Esophagus muscularis mucosa (tissue), 3 donors: Measurements from ENCODE around the gene ZBTB7C.

Source experiments
- POLR2A ChIP-seq: fragments of 450-650 bp; IDR thresholded peaks from one replicate; pipeline ENCODE4 v1.6.1; 2017; ENCODE audit warnings: antibody characterized with exemption, moderate library complexity, mild to moderate bottlenecking, low read depth
- POLR2AphosphoS5 ChIP-seq, 2 donors: sonication (generic); formaldehyde crosslinking; IDR thresholded peaks; one replicate each; pipeline ENCODE4 v1.6.1; 2017; ENCODE audit warnings: antibody characterized with exemption in 2 of 2
- TF ChIP-seq, protein P1 (sequence below), 3 experiments: fragments of 200-600 bp in 2 of 3; fragments of 450-650 bp in 1 of 3; sonication (generic) in 2 of 3; IDR thresholded peaks; one replicate each; pipeline ENCODE4 v1.5.1; 2017 to 2019; ENCODE audit warnings: antibody characterized with exemption in 3 of 3, mild to moderate bottlenecking in 2 of 3, moderate library complexity in 1 of 3

GRCh38 chr18:48040457-48041110, 368.6 kb downstream of the ZBTB7C start:
- TF ChIP-seq POLR2A (no peak), POLR2AphosphoS5 (IDR thresholded peaks at IDR 0.05) (no peak)
- TF ChIP-seq, protein P1, sequence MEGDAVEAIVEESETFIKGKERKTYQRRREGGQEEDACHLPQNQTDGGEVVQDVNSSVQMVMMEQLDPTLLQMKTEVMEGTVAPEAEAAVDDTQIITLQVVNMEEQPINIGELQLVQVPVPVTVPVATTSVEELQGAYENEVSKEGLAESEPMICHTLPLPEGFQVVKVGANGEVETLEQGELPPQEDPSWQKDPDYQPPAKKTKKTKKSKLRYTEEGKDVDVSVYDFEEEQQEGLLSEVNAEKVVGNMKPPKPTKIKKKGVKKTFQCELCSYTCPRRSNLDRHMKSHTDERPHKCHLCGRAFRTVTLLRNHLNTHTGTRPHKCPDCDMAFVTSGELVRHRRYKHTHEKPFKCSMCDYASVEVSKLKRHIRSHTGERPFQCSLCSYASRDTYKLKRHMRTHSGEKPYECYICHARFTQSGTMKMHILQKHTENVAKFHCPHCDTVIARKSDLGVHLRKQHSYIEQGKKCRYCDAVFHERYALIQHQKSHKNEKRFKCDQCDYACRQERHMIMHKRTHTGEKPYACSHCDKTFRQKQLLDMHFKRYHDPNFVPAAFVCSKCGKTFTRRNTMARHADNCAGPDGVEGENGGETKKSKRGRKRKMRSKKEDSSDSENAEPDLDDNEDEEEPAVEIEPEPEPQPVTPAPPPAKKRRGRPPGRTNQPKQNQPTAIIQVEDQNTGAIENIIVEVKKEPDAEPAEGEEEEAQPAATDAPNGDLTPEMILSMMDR (IDR thresholded peaks at IDR 0.05): no peak
